Testis (tissue), 3 donors: ENCODE results near the gene IGFALS. TPM values are rescaled to one million over a fixed set of nuclear protein-coding genes. Genes with fewer than 3 reads are reported as not detected.

ENCODE experiments used
- DNase-seq: peaks from one replicate; pipeline ENCODE4 v3.0.0-alpha.2; 2019
- H3K27ac ChIP-seq, 2 donors: fragments of 200-600 bp; sonication (generic); one replicate each; pipeline ENCODE4 v1.5.1; 2019
- H3K27me3 ChIP-seq: fragments of 200-600 bp; sonication (generic); one replicate; pipeline ENCODE4 v1.5.1; 2019
- H3K36me3 ChIP-seq: fragments of 200-600 bp; sonication (generic); one replicate; pipeline ENCODE4 v1.5.1; 2017; ENCODE audit warnings: low read depth; ENCODE audit errors: missing control alignments
- H3K4me1 ChIP-seq: fragments of 200-600 bp; sonication (generic); one replicate; pipeline ENCODE4 v1.5.1; 2019
- H3K4me3 ChIP-seq, 2 donors: fragments of 200-600 bp; sonication (generic); one replicate each; pipeline ENCODE4 v1.5.1; 2017 to 2019
- H3K9me3 ChIP-seq: fragments of 200-600 bp; sonication (generic); one replicate; pipeline ENCODE4 v1.5.1; 2017
- CTCF ChIP-seq, 3 experiments: fragments of 450-650 bp in 2 of 3; fragments of 200-600 bp in 1 of 3; sonication (generic) in 1 of 3; IDR thresholded peaks; one replicate each; pipeline ENCODE4 v1.5.1; 2016 to 2019; ENCODE audit warnings: antibody characterized with exemption in 3 of 3, mild to moderate bottlenecking in 2 of 3, moderate library complexity in 1 of 3
- POLR2A ChIP-seq: fragments of 450-650 bp; IDR thresholded peaks from one replicate; pipeline ENCODE4 v1.6.1; 2017; ENCODE audit warnings: antibody characterized with exemption, mild to moderate bottlenecking, moderate library complexity
- WGBS, 2 donors: methylation state at CpG; one replicate each; pipeline ENCODE4 v1.1.5; 2018; 5-methylcytosine and 5-hydroxymethylcytosine counted together
- intact Hi-C: fragments of 100-400 bp; cut with DNase I; formaldehyde crosslinking; loops from one replicate; pipeline ENCODE4 v1.15.1; 2023; ENCODE audit warnings: low total_unique reads
- polyA plus RNA-seq: library from polyadenylated mRNA; stranded (reverse); fragments of 350-450 nt; fragmentation: Illumina TruSeq; extraction: RNeasy Lipid Tissue Mini Kit (QIAGEN cat#74804); gene quantifications from one replicate; pipeline ENCODE4 v1.2.3, GENCODE V29; 2014; ENCODE audit warnings: low read depth, low replicate concordance; ENCODE audit not compliant: insufficient read depth
- total RNA-seq, 2 donors: library from RNA; depleted of rRNA; stranded (reverse); fragments of >200 nt; gene quantifications; one replicate each; pipeline ENCODE4 v1.2.3, GENCODE V29; 2016

The IGFALS gene
- total and polyA plus RNA-seq, 3 donors from 2014 or later: 0.38 to 6.7 (median 3.2) TPM

DNA sequence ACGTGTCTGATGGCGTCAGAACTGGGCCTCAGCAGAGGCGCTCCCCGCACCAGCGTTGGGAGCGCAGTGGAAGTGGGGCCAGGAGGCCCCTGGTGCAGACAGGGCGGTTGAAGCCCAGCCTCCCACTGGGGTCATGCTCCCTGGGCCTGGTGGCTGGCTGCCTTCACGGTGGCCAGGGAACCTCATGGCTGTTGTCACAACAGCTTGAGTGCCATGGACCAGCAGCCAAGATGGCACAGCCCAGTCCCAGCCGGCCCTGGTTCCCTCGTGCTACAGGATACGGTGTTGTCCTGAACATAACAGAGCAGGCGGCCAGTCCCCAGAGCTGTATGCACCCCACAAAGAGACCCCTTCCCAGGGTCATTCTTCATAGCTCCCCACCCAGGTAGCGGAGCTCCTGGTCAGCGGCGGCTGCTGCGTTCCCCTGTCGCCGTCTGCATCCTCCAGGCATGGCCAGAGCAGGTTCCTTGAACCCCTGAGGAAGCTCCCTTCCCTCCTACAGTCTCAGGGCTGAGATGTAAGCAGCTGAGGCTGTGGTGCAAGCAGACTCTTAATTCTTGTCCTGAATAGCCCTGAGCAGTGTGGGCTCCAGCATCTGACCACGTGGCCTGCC, 51.8 kb downstream of the IGFALS start:
- intact Hi-C loops: no loop called here
- 89 to 91% methylated on average over 11 to 18 of the region's 19 CpGs for WGBS, 2 donors
- Histone ChIP-seq H3K36me3 (no peaks in the 10 kb centered on the region), H3K9me3 (no peaks in the 10 kb centered on the region), H3K27ac (no peak overlapping the region), H3K4me1 (no peaks in the 10 kb centered on the region), H3K27me3 (no peaks in the 10 kb centered on the region), H3K4me3 (no peak overlapping the region)
- no peak for TF ChIP-seq POLR2A
- TF ChIP-seq CTCF (IDR thresholded peaks at IDR 0.05): no peak
- no peak for DNase-seq

DNA sequence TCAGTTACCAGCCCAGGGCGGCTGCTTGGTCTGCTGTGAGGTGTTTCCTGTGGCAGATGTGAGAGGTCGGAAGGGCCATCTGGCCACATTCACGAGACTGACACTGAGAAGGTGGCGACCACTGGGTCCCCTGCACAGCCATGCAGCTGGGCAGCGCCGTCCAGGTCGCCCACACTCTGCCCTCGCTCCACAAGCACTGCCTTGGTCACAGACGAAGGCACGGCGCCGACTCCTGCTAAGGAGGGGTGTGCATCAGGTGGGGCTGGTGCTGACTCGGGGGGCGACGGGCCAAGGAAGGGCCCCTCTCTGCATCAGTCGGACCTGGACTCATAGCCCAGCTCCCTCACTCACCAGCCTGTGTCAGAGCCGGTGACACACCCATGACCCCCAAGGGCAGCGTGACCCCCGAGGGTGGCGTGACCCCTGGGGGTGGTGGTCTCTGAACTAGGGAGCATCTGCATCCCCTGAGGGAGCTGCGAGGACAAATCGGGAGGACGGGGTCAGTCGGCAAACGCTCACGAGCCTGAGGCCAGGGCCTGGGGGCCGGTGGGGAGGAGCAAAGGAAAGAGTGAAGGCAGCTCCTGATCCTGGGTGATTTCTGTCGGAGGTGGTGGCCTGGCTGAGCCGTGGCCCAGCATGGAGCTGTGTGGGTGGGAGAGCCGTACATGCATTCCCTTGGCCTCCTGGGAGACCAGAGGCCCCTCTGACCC, 52.6 kb downstream of the IGFALS start:
- 88 to 91% methylated on average over 22 to 30 of the region's 30 CpGs for WGBS, 2 donors
- Histone ChIP-seq H3K9me3 (no peaks in the 10 kb centered on the region), H3K27me3 (no peaks in the 10 kb centered on the region), H3K4me3 (no peak overlapping the region), H3K36me3 (no peaks in the 10 kb centered on the region), H3K4me1 (no peaks in the 10 kb centered on the region), H3K27ac (no peak overlapping the region)
- DNase-seq: no peak
- TF ChIP-seq CTCF (IDR thresholded peaks at IDR 0.05) (no peak), POLR2A (no peak)
- intact Hi-C loops: no loop called here

Other genes starting within 250 kb of the IGFALS start
- gene IFT140, start 181.6 kb downstream of the IGFALS start, total RNA-seq: 10 to 100 TPM; 57.4 to 74.0 TPM
- 113 TPM for gene IFT140, start 181.6 kb downstream of the IGFALS start, polyA plus RNA-seq
- 10 to 100 TPM; 54.8 to 65.1 TPM for gene CRAMP1, start 181.3 kb downstream of the IGFALS start, total RNA-seq
- gene CRAMP1, start 181.3 kb downstream of the IGFALS start, polyA plus RNA-seq: 54.1 TPM
- gene JPT2, start 115.4 kb downstream of the IGFALS start, total RNA-seq: 10 to 100 TPM; 25.8 to 27.9 TPM
- 45.2 TPM for gene JPT2, start 115.4 kb downstream of the IGFALS start, polyA plus RNA-seq
- gene MAPK8IP3, start 87.5 kb downstream of the IGFALS start, total RNA-seq: 100 to 1,000 TPM; 128 to 154 TPM
- gene MAPK8IP3, start 87.5 kb downstream of the IGFALS start, polyA plus RNA-seq: 52.7 TPM
- gene NME3, start 22.2 kb downstream of the IGFALS start, total RNA-seq: 100 to 1,000 TPM; 100 to 119 TPM
- gene NME3, start 22.2 kb downstream of the IGFALS start, polyA plus RNA-seq: 29.3 TPM
- 10 to 100 TPM; 20.3 to 34.2 TPM for gene EME2, start 20.9 kb downstream of the IGFALS start, total RNA-seq
- 12.5 TPM for gene EME2, start 20.9 kb downstream of the IGFALS start, polyA plus RNA-seq
- 10 to 100 TPM; 66.5 to 81.6 TPM for gene MRPS34, start 20.6 kb downstream of the IGFALS start, total RNA-seq
- 49.2 TPM for gene MRPS34, start 20.6 kb downstream of the IGFALS start, polyA plus RNA-seq
- 100 to 1,000 TPM; 111 to 114 TPM for gene SPSB3, start 11.1 kb downstream of the IGFALS start, total RNA-seq
- 43.8 TPM for gene SPSB3, start 11.1 kb downstream of the IGFALS start, polyA plus RNA-seq
- 10 to 100 TPM; 81.5 to 90.8 TPM for gene NUBP2, start 10.7 kb downstream of the IGFALS start, total RNA-seq
- gene NUBP2, start 10.7 kb downstream of the IGFALS start, polyA plus RNA-seq: 49.8 TPM
- gene HAGH, start 33.1 kb upstream of the IGFALS start, total RNA-seq: 100 to 1,000 TPM; 163 to 176 TPM
- gene HAGH, start 33.1 kb upstream of the IGFALS start, polyA plus RNA-seq: 266 TPM
- 10 to 100 TPM; 57.5 to 65.8 TPM for gene FAHD1, start 33.5 kb upstream of the IGFALS start, total RNA-seq
- 20.6 TPM for gene FAHD1, start 33.5 kb upstream of the IGFALS start, polyA plus RNA-seq
- gene MEIOB, start 78.5 kb upstream of the IGFALS start, total RNA-seq: 10 to 100 TPM; 34.6 to 53.9 TPM
- 53.8 TPM for gene MEIOB, start 78.5 kb upstream of the IGFALS start, polyA plus RNA-seq
- 1 to 10 TPM in 1 of 2 donors, under 1 TPM in 1; 0.94 to 1.6 TPM for gene HS3ST6, start 124.7 kb upstream of the IGFALS start, total RNA-seq
- 0.34 TPM for gene HS3ST6, start 124.7 kb upstream of the IGFALS start, polyA plus RNA-seq
- 10 to 100 TPM; 17.5 to 19.8 TPM for gene MSRB1, start 149.5 kb upstream of the IGFALS start, total RNA-seq
- 35.2 TPM for gene MSRB1, start 149.5 kb upstream of the IGFALS start, polyA plus RNA-seq
- 1 to 10 TPM; 7.3 to 9.8 TPM for gene RPL3L, start 161.0 kb upstream of the IGFALS start, total RNA-seq
- 10.4 TPM for gene RPL3L, start 161.0 kb upstream of the IGFALS start, polyA plus RNA-seq
- 100 to 1,000 TPM; 127 to 211 TPM for gene NDUFB10, start 165.8 kb upstream of the IGFALS start, total RNA-seq
- 186 TPM for gene NDUFB10, start 165.8 kb upstream of the IGFALS start, polyA plus RNA-seq
- 1,000 to 10,000 TPM in 1 of 2 donors, 100 to 1,000 TPM in 1; 744 to 1,779 TPM for gene RPS2, start 171.1 kb upstream of the IGFALS start, total RNA-seq
- gene RPS2, start 171.1 kb upstream of the IGFALS start, polyA plus RNA-seq: 1,272 TPM
- 100 to 1,000 TPM in 1 of 2 donors, 10 to 100 TPM in 1; 86.7 to 210 TPM for gene RNF151, start 173.2 kb upstream of the IGFALS start, total RNA-seq
- gene RNF151, start 173.2 kb upstream of the IGFALS start, polyA plus RNA-seq: 153 TPM
- 100 to 1,000 TPM in 1 of 2 donors, 10 to 100 TPM in 1; 83.4 to 109 TPM for gene TBL3, start 178.3 kb upstream of the IGFALS start, total RNA-seq
- gene TBL3, start 178.3 kb upstream of the IGFALS start, polyA plus RNA-seq: 77.1 TPM
- gene NOXO1, start 187.8 kb upstream of the IGFALS start, total RNA-seq: 1 to 10 TPM; 4.8 to 7.6 TPM
- 3.7 TPM for gene NOXO1, start 187.8 kb upstream of the IGFALS start, polyA plus RNA-seq
- 10 to 100 TPM; 25.7 to 25.8 TPM for gene GFER, start 190.5 kb upstream of the IGFALS start, total RNA-seq
- 40.0 TPM for gene GFER, start 190.5 kb upstream of the IGFALS start, polyA plus RNA-seq
- gene SYNGR3, start 196.3 kb upstream of the IGFALS start, total RNA-seq: 10 to 100 TPM; 20.9 to 33.5 TPM
- 10.0 TPM for gene SYNGR3, start 196.3 kb upstream of the IGFALS start, polyA plus RNA-seq
- gene ZNF598, start 216.1 kb upstream of the IGFALS start, total RNA-seq: 10 to 100 TPM; 80.4 to 94.6 TPM
- 46.3 TPM for gene ZNF598, start 216.1 kb upstream of the IGFALS start, polyA plus RNA-seq
- 1 to 10 TPM; 7.3 to 8.2 TPM for gene NPW, start 226.1 kb upstream of the IGFALS start, total RNA-seq
- gene NPW, start 226.1 kb upstream of the IGFALS start, polyA plus RNA-seq: 3.9 TPM
- 10 to 100 TPM; 54.1 to 59.9 TPM for gene NHERF2, start 233.2 kb upstream of the IGFALS start, total RNA-seq
- 50.6 TPM for gene NHERF2, start 233.2 kb upstream of the IGFALS start, polyA plus RNA-seq